HepG2 (cell line): ENCODE results near the gene CAPN8.

Experiments used
- ATF7 ChIP-seq, 2 experiments: fragments of 450-650 bp in 1 of 2; sonication (generic) in 1 of 2; formaldehyde crosslinking in 1 of 2; IDR thresholded peaks; 2 replicates each; pipeline versions ENCODE4 v1.4.0 to v1.6.1; 2016 to 2020; ENCODE audit warnings: antibody characterized with exemption in 1 of 2, mild to moderate bottlenecking in 1 of 2, missing genetic modification reagents in 1 of 2
- CEBPB ChIP-seq: IDR thresholded peaks from 2 replicates; pipeline ENCODE4 v1.6.1; 2011; ENCODE audit warnings: low read depth, low read length, improper control_type of control experiment, borderline replicate concordance
- CHCHD3 ChIP-seq: sonication (generic); formaldehyde crosslinking; IDR thresholded peaks from 2 replicates; pipeline ENCODE4 v1.8.0; 2022; ENCODE audit warnings: mild to moderate bottlenecking, missing genetic modification reagents, moderate library complexity
- CTCF ChIP-seq: sonication (generic); formaldehyde crosslinking; IDR thresholded peaks from 2 replicates; pipeline ENCODE4 v1.5.0; 2020; ENCODE audit warnings: mild to moderate bottlenecking, missing genetic modification reagents, moderate library complexity
- DNMT1 ChIP-seq: sonication (generic); formaldehyde crosslinking; IDR thresholded peaks from 2 replicates; pipeline ENCODE4 v1.5.1; 2020; ENCODE audit warnings: mild to moderate bottlenecking, missing genetic modification reagents
- EP300 ChIP-seq, 3 experiments: sonication (generic) in 1 of 3; formaldehyde crosslinking in 1 of 3; IDR thresholded peaks; 2 replicates each; pipeline versions ENCODE4 v1.5.1 to v1.6.1; 2011 to 2020; ENCODE audit warnings: low read depth in 2 of 3, low read length in 2 of 3, borderline replicate concordance in 1 of 3, improper control_type of control experiment in 1 of 3, mild to moderate bottlenecking in 1 of 3, missing genetic modification reagents in 1 of 3, moderate library complexity in 1 of 3
- GABPA ChIP-seq, 2 experiments: IDR thresholded peaks; 2 replicates each; pipeline ENCODE4 v1.6.1; 2011 to 2016; ENCODE audit warnings: low read depth in 2 of 2, low read length in 1 of 2, missing biosample characterization in 1 of 2, missing genetic modification characterization in 1 of 2
- MAFK ChIP-seq, 2 experiments: IDR thresholded peaks in 1 of 2; conservative IDR thresholded peaks in 1 of 2; 2 replicates each; pipeline ENCODE4 v1.6.1; 2011; ENCODE audit warnings: improper control_type of control experiment in 2 of 2, low read length in 2 of 2
- MAX ChIP-seq: IDR thresholded peaks from 2 replicates; pipeline ENCODE4 v1.6.1; 2012; ENCODE audit warnings: inconsistent platforms
- POLR2A ChIP-seq, 2 experiments: IDR thresholded peaks; 2 replicates each; pipeline ENCODE4 v1.6.1; 2011; ENCODE audit warnings: low read depth in 2 of 2, low read length in 2 of 2, mild to moderate bottlenecking in 1 of 2, moderate library complexity in 1 of 2; ENCODE audit not compliant: insufficient read depth in 1 of 2
- REST ChIP-seq, 2 experiments: IDR thresholded peaks; 2 replicates each; pipeline ENCODE4 v1.6.1; 2011 to 2012; ENCODE audit warnings: low read length in 2 of 2, borderline replicate concordance in 1 of 2, low read depth in 1 of 2, mild to moderate bottlenecking in 1 of 2, moderate library complexity in 1 of 2
- ZFP37 ChIP-seq: sonication (generic); formaldehyde crosslinking; IDR thresholded peaks from 2 replicates; pipeline ENCODE4 v1.4.0; 2020; ENCODE audit warnings: missing genetic modification reagents, borderline replicate concordance
- ZNF512 ChIP-seq: sonication (generic); formaldehyde crosslinking; IDR thresholded peaks from 2 replicates; pipeline ENCODE4 v1.4.0; 2020; ENCODE audit warnings: mild to moderate bottlenecking, missing genetic modification reagents

- TF ChIP-seq ATF7 (IDR thresholded peaks at IDR 0.05) (no peak), ATF7 (CRISPR knock-in tag; IDR thresholded peaks at IDR 0.05) (no peak), CTCF (CRISPR knock-in tag) (no peak), MAX (no peak), MAFK (conservative IDR thresholded peaks at IDR 0.05 in 1 of 2, IDR thresholded peaks at IDR 0.05 in 1 of 2; ENCODE audit: low read length in 2 of 2) (no peak), CHCHD3 (CRISPR knock-in tag) (no peak), ZFP37 (no peak), CEBPB (no peak), EP300 (IDR thresholded peaks at IDR 0.05; ENCODE audit: low read depth in 2 of 2, low read length in 2 of 2) (no peak), EP300 (CRISPR knock-in tag; IDR thresholded peaks at IDR 0.05; ENCODE audit: borderline replicate concordance) (no peak), POLR2A (IDR thresholded peaks at IDR 0.05; ENCODE audit: insufficient read depth in 1 of 2, low read depth in 2 of 2, low read length in 2 of 2) (no peak), DNMT1 (CRISPR knock-in tag) (no peak), GABPA (IDR thresholded peaks at IDR 0.05; ENCODE audit: low read depth, low read length) (no peak), GABPA (CRISPR knock-in tag; IDR thresholded peaks at IDR 0.05; ENCODE audit: low read depth) (no peak), REST (IDR thresholded peaks at IDR 0.05; ENCODE audit: borderline replicate concordance in 1 of 2, low read depth in 1 of 2, low read length in 2 of 2) (no peak), ZNF512 (CRISPR knock-in tag) (no peak)
These were observed 13.3 kb upstream of the CAPN8 start for GRCh38 chr1:223678841-223679240.
